Transverse colon (tissue), 3 donors: Measurements from ENCODE around the gene TRAF2.

Experiments
- CTCF ChIP-seq, 5 experiments: fragments of 200-600 bp in 3 of 5; fragments of 450-650 bp in 2 of 5; sonication (generic) in 3 of 5; IDR thresholded peaks; 1 replicate in 2 of 5; 2 replicates in 3 of 5; pipeline ENCODE4 v1.5.1; 2016 to 2017; ENCODE audit warnings: antibody characterized with exemption in 5 of 5, inconsistent platforms in 3 of 5, mild to moderate bottlenecking in 2 of 5, moderate library complexity in 1 of 5
- EP300 ChIP-seq: sonication (generic); formaldehyde crosslinking; IDR thresholded peaks from one replicate; pipeline ENCODE4 v1.6.1; 2017; ENCODE audit warnings: antibody characterized with exemption, low read depth

DNA sequence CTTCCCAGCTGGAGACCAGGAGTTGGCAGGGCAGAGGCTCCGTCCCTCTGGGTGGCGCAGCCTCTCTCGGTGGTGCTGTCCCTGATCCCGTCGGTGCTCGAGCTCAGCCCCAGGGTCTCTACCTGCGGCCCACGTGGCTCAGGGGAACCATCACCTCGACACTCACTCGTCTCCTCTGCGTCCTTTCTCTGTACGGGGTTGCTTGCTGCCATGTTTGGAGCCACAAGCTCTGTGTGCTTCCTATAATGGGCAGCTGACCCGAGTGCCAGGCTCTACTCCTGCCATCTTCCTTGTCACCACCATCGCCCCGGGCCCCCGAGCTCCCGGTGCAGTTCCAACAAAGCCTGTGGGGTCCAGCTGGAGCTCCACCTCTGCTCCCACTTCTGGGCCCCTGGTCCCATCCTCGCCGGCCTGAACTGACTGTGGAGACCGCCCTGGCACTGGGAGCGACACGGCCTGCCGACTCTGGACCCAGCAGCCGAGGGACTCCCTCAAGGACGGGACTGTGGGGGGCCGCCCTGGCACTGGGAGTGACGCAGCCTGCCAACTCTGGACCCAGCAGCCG, 53.2 kb downstream of the TRAF2 start:
- TF ChIP-seq CTCF (IDR thresholded peaks at IDR 0.05) (no peak), EP300 (no peak)
